Osteoblast (primary cell): ENCODE measurements around the gene FBRSL1. TPM values are rescaled to one million over a fixed set of nuclear protein-coding genes. Genes with fewer than 3 reads are reported as not detected.

Source experiments
- DNase-seq: peaks from one replicate; pipeline ENCODE4 v3.0.0; 2011; ENCODE audit warnings: low spot score, mixed read lengths; ENCODE audit not compliant: insufficient read length; ENCODE audit errors: missing footprints
- H2AFZ ChIP-seq: 2 replicates; pipeline ENCODE4 v1.6.0; 2011; ENCODE audit warnings: mild to moderate bottlenecking, low read length
- H3K27ac ChIP-seq: 2 replicates; pipeline ENCODE4 v1.5.1; 2011; ENCODE audit warnings: mild to moderate bottlenecking, low read depth, low read length, moderate library complexity
- H3K27me3 ChIP-seq: 2 replicates; pipeline ENCODE4 v1.6.0; 2012; ENCODE audit warnings: mild to moderate bottlenecking, control low read depth, inconsistent platforms, low read length, moderate library complexity; ENCODE audit not compliant: insufficient read depth
- H3K36me3 ChIP-seq: 2 replicates; pipeline ENCODE4 v1.5.1; 2011; ENCODE audit warnings: mild to moderate bottlenecking, low read length, control low read depth, moderate library complexity; ENCODE audit not compliant: insufficient read depth
- H3K4me1 ChIP-seq: 2 replicates; pipeline ENCODE4 v1.5.1; 2011; ENCODE audit warnings: mild to moderate bottlenecking, low read length, control low read depth, moderate library complexity; ENCODE audit not compliant: insufficient read depth
- H3K4me2 ChIP-seq: 2 replicates; pipeline ENCODE4 v1.6.0; 2011; ENCODE audit warnings: mild to moderate bottlenecking, low read length; ENCODE audit not compliant: insufficient read depth
- H3K4me3 ChIP-seq: fragments of 200-600 bp; sonication (generic); 3 replicates; pipeline ENCODE4 v1.5.1; 2012; ENCODE audit warnings: mild to moderate bottlenecking, low read length, inconsistent platforms; ENCODE audit not compliant: insufficient read depth
- H3K79me2 ChIP-seq: 2 replicates; pipeline ENCODE4 v1.6.0; 2012; ENCODE audit warnings: mild to moderate bottlenecking, low read length, control low read depth, inconsistent platforms; ENCODE audit not compliant: insufficient read depth
- H3K9me3 ChIP-seq: 2 replicates; pipeline ENCODE4 v1.5.1; 2011; ENCODE audit warnings: low read depth, low read length, control low read depth
- H4K20me1 ChIP-seq: 2 replicates; pipeline ENCODE4 v1.6.0; 2012; ENCODE audit warnings: mild to moderate bottlenecking, low read length, control low read depth; ENCODE audit not compliant: insufficient read depth
- CTCF ChIP-seq: IDR thresholded peaks from 2 replicates; pipeline ENCODE4 v1.5.1; 2011; ENCODE audit warnings: mild to moderate bottlenecking, low read depth, low read length, moderate library complexity; ENCODE audit errors: extremely low read depth
- total RNA-seq: library from RNA; depleted of rRNA; stranded (reverse); fragments of >200 nt; gene quantifications from 2 replicates; pipeline ENCODE4 v1.2.3, GENCODE V29; 2012

The FBRSL1 gene
- total RNA-seq, 1 donor = 12.3 TPM

- Histone ChIP-seq H2AFZ (no peak overlapping the region), H3K9me3 (no peaks in the 10 kb centered on the region), H3K79me2 (no peaks in the 10 kb centered on the region), H3K4me3 (no peak overlapping the region), H3K27ac (no peak overlapping the region), H3K4me1 (no peaks in the 10 kb centered on the region), H4K20me1 (no peaks in the 10 kb centered on the region), H3K36me3 (no peaks in the 10 kb centered on the region), H3K27me3 (peaks cover 19% of the 10 kb centered on the region), H3K4me2 (no peak overlapping the region)
- DNase-seq = no peak
- TF ChIP-seq CTCF = no peak
These were observed 43.2 kb upstream of the FBRSL1 start for GRCh38 chr12:132446633-132447326.

GRCh38 chr12:132447327-132447720, 42.6 kb upstream of the FBRSL1 start:
- H3K4me3 ChIP-seq = no peak overlapping the region
- no peaks in the 10 kb centered on the region for H3K9me3 ChIP-seq
- H3K27me3 ChIP-seq = peaks cover 19% of the 10 kb centered on the region
- H3K4me1 ChIP-seq = no peaks in the 10 kb centered on the region
- no peak overlapping the region for H2AFZ ChIP-seq
- H3K36me3 ChIP-seq = no peaks in the 10 kb centered on the region
- no peaks in the 10 kb centered on the region for H3K79me2 ChIP-seq
- no peak for DNase-seq
- no peak overlapping the region for H3K4me2 ChIP-seq
- no peak overlapping the region for H3K27ac ChIP-seq
- H4K20me1 ChIP-seq = no peaks in the 10 kb centered on the region
- TF ChIP-seq CTCF = no peak

- H3K79me2 ChIP-seq = no peaks in the 10 kb centered on the region
- no peaks in the 10 kb centered on the region for H3K36me3 ChIP-seq
- H4K20me1 ChIP-seq = no peaks in the 10 kb centered on the region
- DNase-seq = no peak
- H2AFZ ChIP-seq = no peak overlapping the region
- peaks cover 19% of the 10 kb centered on the region for H3K27me3 ChIP-seq
- no peaks in the 10 kb centered on the region for H3K9me3 ChIP-seq
- no peak for TF ChIP-seq CTCF
- no peak overlapping the region for H3K4me3 ChIP-seq
- H3K27ac ChIP-seq = no peak overlapping the region
- no peak overlapping the region for H3K4me2 ChIP-seq
- H3K4me1 ChIP-seq = no peaks in the 10 kb centered on the region
These were observed 42.1 kb upstream of the FBRSL1 start for GRCh38 chr12:132447731-132448462.

- no peak for TF ChIP-seq CTCF
These were observed 41.5 kb upstream of the FBRSL1 start for GRCh38 chr12:132448463-132448820.

More at GRCh38 chr12:132448463-132448820, 41.5 kb upstream of the FBRSL1 start:
- Histone ChIP-seq H3K36me3 (no peaks in the 10 kb centered on the region), H3K27ac (no peak overlapping the region), H3K27me3 (peaks cover 19% of the 10 kb centered on the region), H3K9me3 (no peaks in the 10 kb centered on the region), H3K4me3 (no peak overlapping the region), H3K79me2 (no peaks in the 10 kb centered on the region), H3K4me2 (no peak overlapping the region), H4K20me1 (no peaks in the 10 kb centered on the region), H2AFZ (no peak overlapping the region), H3K4me1 (no peaks in the 10 kb centered on the region)
- DNase-seq = no peak
